H1 (cell line): ENCODE data around the gene DPEP3. TPM values are rescaled to one million over a fixed set of nuclear protein-coding genes. Genes with fewer than 3 reads are reported as not detected.

Experiments
- CTCF ChIA-PET: fragments of 300-600 bp; sonication (Branson Sonifier 250); formaldehyde crosslinking; loops from one replicate; lab custom pipeline; 2021; ENCODE audit not compliant: partially characterized antibody; lab: Charles Lee
- POLR2A ChIA-PET: fragments of 300-600 bp; sonication (Branson Sonifier 250); formaldehyde crosslinking; loops from one replicate; lab custom pipeline; 2021; ENCODE audit warnings: inconsistent platforms; ENCODE audit not compliant: partially characterized antibody; lab: Charles Lee
- DNase-seq, 2 experiments: peaks; one replicate each; pipeline versions ENCODE4 v3.0.0 to v3.0.0-alpha.2; 2010 to 2022; ENCODE audit warnings: low spot score in 2 of 2, low read depth in 1 of 2, mixed read lengths in 1 of 2
- FAIRE-seq: peaks from 2 replicates; lab custom pipeline; 2011; peaks lifted over from hg19 to GRCh38; lab: Jason Lieb, UNC
- H2AFZ ChIP-seq: 2 replicates; pipeline ENCODE4 v1.8.1; 2012; ENCODE audit warnings: low read length, inconsistent platforms
- H2AK5ac ChIP-seq: 2 replicates; pipeline ENCODE4 v1.6.1; 2013; ENCODE audit warnings: low read depth, low read length
- H2BK120ac ChIP-seq: replicated peaks from 2 replicates; pipeline ENCODE3; 2013; ENCODE audit warnings: low read depth, low read length, inconsistent platforms
- H2BK12ac ChIP-seq: 2 replicates; pipeline ENCODE4 v1.6.1; 2013; ENCODE audit warnings: low read depth, low read length
- H2BK15ac ChIP-seq: 2 replicates; pipeline ENCODE4 v1.6.1; 2013; ENCODE audit warnings: low read length
- H2BK20ac ChIP-seq: 2 replicates; pipeline ENCODE4 v1.6.1; 2013; ENCODE audit warnings: low read length
- H2BK5ac ChIP-seq: 2 replicates; pipeline ENCODE4 v1.6.1; 2013; ENCODE audit warnings: low read depth, low read length
- H3K14ac ChIP-seq: 2 replicates; pipeline ENCODE4 v1.6.1; 2013; ENCODE audit warnings: inconsistent platforms; ENCODE audit not compliant: insufficient read length
- H3K18ac ChIP-seq: 2 replicates; pipeline ENCODE4 v1.6.1; 2013; ENCODE audit warnings: low read length; ENCODE audit errors: extremely low read depth
- H3K23ac ChIP-seq: 2 replicates; pipeline ENCODE4 v1.6.1; 2013; ENCODE audit warnings: inconsistent platforms; ENCODE audit not compliant: insufficient read length
- H3K23me2 ChIP-seq: 2 replicates; pipeline ENCODE4 v1.6.1; 2013; ENCODE audit warnings: low read depth, low read length
- H3K27ac ChIP-seq: 2 replicates; pipeline ENCODE4 v1.6.1; 2011; ENCODE audit warnings: low read depth, low read length, inconsistent platforms
- H3K27me3 ChIP-seq, 4 experiments: replicated peaks in 1 of 4; 1 replicate in 1 of 4; 2 replicates in 3 of 4; pipeline versions ENCODE4 v1.6.1 to v1.8.1; 2011 to 2013; ENCODE audit warnings: low read length in 3 of 4, mild to moderate bottlenecking in 3 of 4, inconsistent platforms in 2 of 4, mixed read lengths in 2 of 4, moderate library complexity in 1 of 4; ENCODE audit not compliant: control insufficient read depth in 3 of 4, insufficient read depth in 3 of 4; ENCODE audit errors: extremely low read depth in 1 of 4
- H3K36me3 ChIP-seq, 4 experiments: 2 replicates each; pipeline versions ENCODE4 v1.6.1 to v1.8.1; 2011 to 2013; ENCODE audit warnings: mild to moderate bottlenecking in 4 of 4, low read length in 3 of 4, moderate library complexity in 2 of 4, control low read depth in 1 of 4, inconsistent platforms in 1 of 4; ENCODE audit not compliant: insufficient read depth in 4 of 4, control insufficient read depth in 2 of 4
- H3K4ac ChIP-seq: replicated peaks from 2 replicates; pipeline ENCODE3; 2013; ENCODE audit warnings: low read length, low read depth, mixed read lengths, inconsistent platforms; ENCODE audit not compliant: insufficient read length
- H3K4me1 ChIP-seq, 4 experiments: replicated peaks in 1 of 4; 1 replicate in 1 of 4; 2 replicates in 3 of 4; pipeline versions ENCODE4 v1.6.1 to v1.8.1; 2011 to 2013; ENCODE audit warnings: low read length in 3 of 4, inconsistent platforms in 2 of 4, mixed read lengths in 1 of 4; ENCODE audit not compliant: insufficient read depth in 4 of 4, control insufficient read depth in 3 of 4
- H3K4me2 ChIP-seq, 2 experiments: 2 replicates each; pipeline versions ENCODE4 v1.6.1 to v1.8.1; 2011 to 2013; ENCODE audit warnings: low read depth in 2 of 2, low read length in 2 of 2, control low read depth in 1 of 2, inconsistent platforms in 1 of 2, mild to moderate bottlenecking in 1 of 2; ENCODE audit not compliant: insufficient read depth in 1 of 2
- H3K4me3 ChIP-seq, 4 experiments: fragments of 200-600, 300-600 bp in 1 of 4; sonication (generic), shearing (Covaris generic), sonication (Bioruptor Twin) in 1 of 4; 2 replicates each; pipeline versions ENCODE4 v1.5.1 to v1.8.1; 2011 to 2016; ENCODE audit warnings: low read length in 4 of 4, low read depth in 3 of 4, control low read depth in 2 of 4, inconsistent platforms in 2 of 4, mild to moderate bottlenecking in 2 of 4, mixed read lengths in 1 of 4, moderate library complexity in 1 of 4; ENCODE audit not compliant: insufficient read depth in 2 of 4; ENCODE audit errors: extremely low read depth in 1 of 4
- H3K56ac ChIP-seq: replicated peaks from 2 replicates; pipeline ENCODE3; 2013; ENCODE audit warnings: low read depth, mild to moderate bottlenecking, mixed read lengths, low read length, inconsistent platforms; ENCODE audit not compliant: insufficient read length
- H3K79me1 ChIP-seq: 2 replicates; pipeline ENCODE4 v1.6.1; 2013; ENCODE audit warnings: low read depth, low read length, control low read depth
- H3K79me2 ChIP-seq, 2 experiments: 2 replicates each; pipeline versions ENCODE4 v1.6.1 to v1.8.1; 2012 to 2013; ENCODE audit warnings: low read length in 2 of 2, mild to moderate bottlenecking in 2 of 2, inconsistent platforms in 1 of 2; ENCODE audit not compliant: insufficient read depth in 2 of 2, control insufficient read depth in 1 of 2
- H3K9ac ChIP-seq, 4 experiments: replicated peaks in 1 of 4; 1 replicate in 1 of 4; 2 replicates in 3 of 4; pipeline versions ENCODE4 v1.6.1 to v1.8.1; 2011 to 2013; ENCODE audit warnings: low read depth in 3 of 4, low read length in 3 of 4, control low read depth in 2 of 4, mild to moderate bottlenecking in 2 of 4, moderate library complexity in 2 of 4, inconsistent platforms in 1 of 4; ENCODE audit errors: extremely low read depth in 1 of 4
- H3K9me3 ChIP-seq, 2 experiments: 2 replicates each; pipeline versions ENCODE4 v1.6.1 to v1.8.1; 2012 to 2013; ENCODE audit warnings: mild to moderate bottlenecking in 2 of 2, moderate library complexity in 2 of 2, control low read depth in 1 of 2, inconsistent platforms in 1 of 2, low read depth in 1 of 2, low read length in 1 of 2, mixed read lengths in 1 of 2; ENCODE audit not compliant: insufficient read depth in 2 of 2
- H4K20me1 ChIP-seq, 2 experiments: replicated peaks in 1 of 2; 2 replicates each; pipeline versions ENCODE3 to v1.8.1; 2011 to 2013; ENCODE audit warnings: inconsistent platforms in 2 of 2, low read length in 2 of 2, mild to moderate bottlenecking in 1 of 2; ENCODE audit not compliant: insufficient read depth in 2 of 2, control insufficient read depth in 1 of 2
- H4K5ac ChIP-seq: 2 replicates; pipeline ENCODE4 v1.6.1; 2013; ENCODE audit warnings: low read length, low read depth, mixed read lengths, inconsistent platforms; ENCODE audit not compliant: insufficient read length
- H4K8ac ChIP-seq: 2 replicates; pipeline ENCODE4 v1.8.0; 2013; ENCODE audit warnings: mild to moderate bottlenecking, moderate library complexity, low read length, inconsistent platforms; ENCODE audit not compliant: insufficient read depth; ENCODE audit errors: extremely low read depth
- H4K91ac ChIP-seq: replicated peaks from 2 replicates; pipeline ENCODE3; 2013; ENCODE audit warnings: low read length, mixed read lengths, inconsistent platforms; ENCODE audit not compliant: insufficient read length
- CHD2 ChIP-seq: IDR thresholded peaks from 2 replicates; pipeline ENCODE4 v1.6.1; 2012; ENCODE audit warnings: low read length, improper control_type of control experiment
- CREB1 ChIP-seq: IDR thresholded peaks from 2 replicates; pipeline ENCODE4 v1.6.1; 2012; ENCODE audit warnings: inconsistent platforms
- PHF8 ChIP-seq: fragments of 200-600 bp; sonication (generic); conservative IDR thresholded peaks from 2 replicates; pipeline ENCODE4 v1.7.1; 2012; ENCODE audit warnings: low read depth, mild to moderate bottlenecking, inconsistent platforms, low read length, moderate library complexity
- POLR2AphosphoS5 ChIP-seq: IDR thresholded peaks from 2 replicates; pipeline ENCODE4 v1.6.1; 2011; ENCODE audit warnings: low read depth, low read length
- RAD21 ChIP-seq, 2 experiments: IDR thresholded peaks in 1 of 2; conservative IDR thresholded peaks in 1 of 2; 2 replicates each; pipeline ENCODE4 v1.6.1; 2011; ENCODE audit warnings: low read depth in 2 of 2, low read length in 2 of 2, improper control_type of control experiment in 1 of 2, inconsistent platforms in 1 of 2, mild to moderate bottlenecking in 1 of 2, moderate library complexity in 1 of 2
- RFX5 ChIP-seq: IDR thresholded peaks from 2 replicates; pipeline ENCODE4 v1.6.1; 2011; ENCODE audit warnings: low read depth, low read length, improper control_type of control experiment, borderline replicate concordance
- TEAD4 ChIP-seq: IDR thresholded peaks from 2 replicates; pipeline ENCODE4 v1.6.1; 2012; ENCODE audit warnings: low read depth, low read length, inconsistent platforms, mixed read lengths
- WGBS, 2 experiments: shearing (Covaris generic) in 1 of 2; methylation state at CpG; one replicate each; pipeline versions ENCODE4 v1.1.6 to v1.1.7; 2013 to 2015; ENCODE audit warnings: low lambda C conversion rate in 2 of 2, mixed read lengths in 2 of 2, inconsistent platforms in 1 of 2, low coverage in 1 of 2, missing lambda C conversion rate in 1 of 2; ENCODE audit not compliant: insufficient replicate concordance in 2 of 2, insufficient coverage in 1 of 2, insufficient read length in 1 of 2; ENCODE audit errors: extremely low coverage in 1 of 2, missing lambda C conversion rate in 1 of 2; 5-methylcytosine and 5-hydroxymethylcytosine counted together
- polyA plus RNA-seq, 7 experiments: library from polyadenylated mRNA; depleted of rRNA in 3 of 7; stranded (reverse) in 5 of 7; unstranded in 2 of 7; fragments of >200 nt in 5 of 7; fragments of 200-250 nt in 2 of 7; gene quantifications; 1 replicate in 5 of 7; 2 replicates in 1 of 7; 4 replicates in 1 of 7; pipeline versions ENCODE4 v1.2.1 to v1.2.3, GENCODE V29; 2011 to 2013; ENCODE audit warnings: missing spikeins in 2 of 7, mixed read lengths in 2 of 7
- total RNA-seq: library from RNA; stranded (reverse); fragmentation: NEBNext Ultra II Directional; extraction: Animal tissue kit (Norgen Biotek cat#: 25700); gene quantifications from 2 replicates; pipeline ENCODE4 v1.2.1, GENCODE V29; 2021

The DPEP3 gene
- total and polyA plus RNA-seq, 2 of the 8 experiments (the other 6 are each of a cell fraction or from before 2014, with no cell fraction given), result 6.5 to 9.9 TPM

GRCh38 chr16:67943256-67943618 lies 37.1 kb downstream of the DPEP3 start:
- H2AFZ ChIP-seq, result no peak overlapping the region
- peaks cover 2% of the 10 kb centered on the region; the same call in 1 of the 2 replicates for H3K79me1 ChIP-seq
- no peak overlapping the region for H2AK5ac ChIP-seq
- no peak overlapping the region for H4K91ac ChIP-seq
- no peak overlapping the region for H2BK120ac ChIP-seq
- H2BK20ac ChIP-seq, result no peak overlapping the region
- CTCF ChIA-PET, result interaction anchor here (0.6 to 27.1 kb wide), 16 partner anchors 10 to 271 kb away, joined by 3 to 623 read pairs (median 6); partner anchors contain the start of genes CTRL, EDC4, NRN1L and PSKH1
- H3K23me2 ChIP-seq, result no peaks in the 10 kb centered on the region
- no peak overlapping the region for H3K18ac ChIP-seq
- no peak overlapping the region for H3K56ac ChIP-seq
- H2BK12ac ChIP-seq, result no peak overlapping the region
- H3K9me3 ChIP-seq, result no peaks in the 10 kb centered on the region
- POLR2A ChIA-PET, result interaction anchor here (1.5 to 6.8 kb wide), 4 partner anchors 7 to 28 kb away, joined by 3 to 31 read pairs (median 14); partner anchors contain the start of genes CTRL and PSMB10
- H3K79me2 ChIP-seq, result no peaks in the 10 kb centered on the region
- TF ChIP-seq RFX5 (no peak), PHF8 (no peak), POLR2AphosphoS5 (no peak), CREB1 (no peak), TEAD4 (no peak), RAD21 (IDR thresholded peaks at IDR 0.05 in 1 of 2, conservative IDR thresholded peaks at IDR 0.05 in 1 of 2; ENCODE audit: low read depth in 2 of 2, low read length in 2 of 2) (no peak), CHD2 (no peak)
- TF ChIP-seq, all 59 proteins: peak for 0
- Histone ChIP-seq H3K4ac (no peak overlapping the region), H2BK15ac (no peak overlapping the region), H3K14ac (no peak overlapping the region), H3K4me1 (no peaks in the 10 kb centered on the region; a peak in 1 of 7 replicates), H4K5ac (no peak overlapping the region), H4K20me1 (peaks cover 15 to 38% of the 10 kb centered on the region in 2 experiments), H3K27ac (no peak overlapping the region), H4K8ac (no peak overlapping the region; the same call in 1 of the 2 replicates), H3K36me3 (peaks cover 5 to 35% (median 15%) of the 10 kb centered on the region in 4 experiments; a peak in 6 of 8 replicates), H3K9ac (no peak overlapping the region), H3K4me3 (no peak overlapping the region), H3K23ac (no peak overlapping the region), H3K4me2 (no peak overlapping the region), H3K27me3 (no peaks in the 10 kb centered on the region), H2BK5ac (no peak overlapping the region)
- WGBS, 2 experiments, result 100% methylated on average over 5 of the region's 6 CpGs; no CpG with 5 or more reads in 1 of the 2 experiments
- FAIRE-seq (no peak), DNase-seq (no peak)
